ENCODE data around the gene NPB.
A peak's percentile ranks its signal among the peaks of the same experiment; 100 is the strongest.

The NPB gene

GRCh38 chr17:81899514-81900166 lies 2.4 kb upstream of the NPB start:
- no peak for DNase-seq

DNA sequence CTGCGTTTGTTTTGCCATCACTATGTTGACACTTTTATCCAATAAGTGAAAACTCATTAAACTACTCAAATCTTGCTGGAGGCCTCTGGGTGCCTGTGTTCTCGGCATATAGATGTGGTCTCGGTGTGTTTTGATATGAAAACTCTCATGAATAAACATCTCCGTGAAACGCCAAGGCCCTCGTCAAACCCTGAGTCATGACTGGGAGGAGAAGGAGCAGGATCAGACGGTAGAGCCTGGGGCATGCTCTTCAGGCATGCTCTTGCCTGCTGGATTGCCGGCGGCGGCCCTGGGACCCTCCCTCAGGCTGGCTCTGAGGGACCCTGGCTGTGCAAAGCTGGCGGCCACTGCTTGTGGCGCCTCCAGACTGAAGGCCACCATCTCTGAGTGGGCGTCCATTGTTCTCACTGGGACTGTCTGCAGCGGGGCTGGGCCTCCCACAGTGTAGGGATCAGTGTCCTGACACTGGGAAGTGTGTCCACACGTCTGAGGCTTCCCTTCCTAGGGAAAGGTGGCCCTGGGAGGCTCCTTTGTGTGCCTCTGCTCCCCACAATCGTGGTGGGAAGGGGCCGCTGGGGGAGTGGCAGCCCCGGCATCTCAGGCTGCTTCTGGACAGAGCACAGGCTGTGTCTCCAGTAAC lies 1.7 kb upstream of the NPB start:
- no peak for DNase-seq

- DNase-seq, result peak; percentile 7
These were observed 643 bp upstream of the NPB start for GRCh38 chr17:81901167-81902022.

DNA sequence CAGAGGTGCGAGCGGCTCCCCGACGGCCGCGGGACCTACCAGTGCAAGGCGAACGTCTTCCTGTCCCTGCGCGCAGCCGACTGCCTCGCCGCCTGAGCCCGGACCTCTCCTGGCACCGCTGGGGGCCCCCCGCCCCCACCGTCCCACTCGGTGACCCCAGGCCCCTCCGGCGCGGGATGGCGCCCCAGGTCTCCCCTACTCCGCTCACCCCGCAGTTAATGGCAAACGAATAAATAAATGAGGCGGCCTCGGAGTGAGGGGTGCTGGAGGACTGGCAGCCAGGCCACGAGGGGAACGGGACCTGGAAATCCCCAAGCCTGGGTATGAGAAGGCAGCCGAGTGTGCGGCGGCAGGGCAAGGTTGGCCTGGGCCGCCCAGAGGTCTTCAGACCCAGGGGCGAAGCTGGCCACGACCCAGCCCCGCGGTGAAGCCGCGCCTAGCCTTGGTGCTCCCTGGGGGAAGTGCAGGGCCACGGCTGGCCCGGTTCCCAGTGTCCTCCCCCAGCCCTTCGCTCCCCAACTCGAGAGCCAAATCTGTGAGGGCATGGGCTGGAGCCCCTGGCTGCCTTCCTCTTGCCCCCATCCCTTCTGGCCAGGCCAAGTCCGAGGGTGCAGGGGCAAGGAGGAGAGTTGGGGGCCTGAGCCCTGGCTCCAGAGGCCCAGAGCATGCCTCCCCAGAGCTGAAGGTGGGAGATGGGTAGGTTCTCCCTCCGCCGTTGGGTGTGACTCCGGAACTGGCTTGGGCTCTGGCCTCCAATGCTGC lies 796 bp downstream of the NPB start:
- no peak for DNase-seq

DNA sequence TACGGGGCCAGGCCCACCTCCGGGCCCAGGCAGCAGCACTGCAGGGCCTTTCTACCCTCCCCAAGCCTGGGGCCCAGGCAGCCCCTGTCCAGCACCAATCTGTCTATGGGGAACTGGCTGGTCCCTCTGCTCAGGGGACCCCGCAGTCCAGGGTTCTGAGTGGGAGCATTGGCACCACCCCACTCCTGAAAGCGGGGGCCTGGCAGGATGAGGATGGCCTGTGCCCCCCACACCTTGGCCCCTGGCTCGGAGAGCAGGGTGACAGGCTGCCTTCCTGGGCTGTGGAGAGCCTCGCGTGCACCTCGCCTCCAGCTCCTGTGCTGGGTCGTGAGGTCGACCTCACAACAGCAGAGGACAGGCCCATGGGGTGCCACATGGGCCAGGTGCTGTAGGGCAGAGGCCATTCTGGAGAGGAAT lies 1.4 kb downstream of the NPB start:
- DNase-seq, result no peak

GRCh38 chr17:81903896-81904599 lies 2.0 kb downstream of the NPB start:
- DNase-seq, result no peak

GRCh38 chr17:81904600-81905423 lies 2.8 kb downstream of the NPB start:
- DNase-seq, result no peak

GRCh38 chr17:81905424-81905875 lies 3.4 kb downstream of the NPB start:
- no peak for DNase-seq

DNA sequence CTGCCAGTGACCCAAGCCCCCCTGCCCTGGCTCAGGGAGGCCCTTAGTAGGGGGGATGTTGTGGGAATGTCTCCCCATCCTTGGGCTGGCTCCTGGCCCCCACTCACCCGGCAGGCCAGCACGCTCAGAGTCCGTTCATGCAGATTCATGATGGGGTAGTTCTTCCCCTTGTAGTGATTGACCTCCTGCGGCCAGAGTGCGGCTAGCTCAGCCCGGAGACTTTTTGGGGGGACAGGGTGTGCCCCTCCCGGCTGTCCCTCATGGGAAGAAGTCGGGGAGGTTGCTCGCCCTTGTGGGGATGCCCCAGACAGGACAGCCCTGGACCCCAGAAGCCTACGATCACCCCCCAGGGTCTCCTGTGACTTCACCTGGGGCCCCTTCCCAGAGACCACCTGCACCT lies 4.0 kb downstream of the NPB start:
- no peak for DNase-seq

- no peak for DNase-seq
These were observed 4.6 kb downstream of the NPB start for GRCh38 chr17:81906476-81907218.

DNA sequence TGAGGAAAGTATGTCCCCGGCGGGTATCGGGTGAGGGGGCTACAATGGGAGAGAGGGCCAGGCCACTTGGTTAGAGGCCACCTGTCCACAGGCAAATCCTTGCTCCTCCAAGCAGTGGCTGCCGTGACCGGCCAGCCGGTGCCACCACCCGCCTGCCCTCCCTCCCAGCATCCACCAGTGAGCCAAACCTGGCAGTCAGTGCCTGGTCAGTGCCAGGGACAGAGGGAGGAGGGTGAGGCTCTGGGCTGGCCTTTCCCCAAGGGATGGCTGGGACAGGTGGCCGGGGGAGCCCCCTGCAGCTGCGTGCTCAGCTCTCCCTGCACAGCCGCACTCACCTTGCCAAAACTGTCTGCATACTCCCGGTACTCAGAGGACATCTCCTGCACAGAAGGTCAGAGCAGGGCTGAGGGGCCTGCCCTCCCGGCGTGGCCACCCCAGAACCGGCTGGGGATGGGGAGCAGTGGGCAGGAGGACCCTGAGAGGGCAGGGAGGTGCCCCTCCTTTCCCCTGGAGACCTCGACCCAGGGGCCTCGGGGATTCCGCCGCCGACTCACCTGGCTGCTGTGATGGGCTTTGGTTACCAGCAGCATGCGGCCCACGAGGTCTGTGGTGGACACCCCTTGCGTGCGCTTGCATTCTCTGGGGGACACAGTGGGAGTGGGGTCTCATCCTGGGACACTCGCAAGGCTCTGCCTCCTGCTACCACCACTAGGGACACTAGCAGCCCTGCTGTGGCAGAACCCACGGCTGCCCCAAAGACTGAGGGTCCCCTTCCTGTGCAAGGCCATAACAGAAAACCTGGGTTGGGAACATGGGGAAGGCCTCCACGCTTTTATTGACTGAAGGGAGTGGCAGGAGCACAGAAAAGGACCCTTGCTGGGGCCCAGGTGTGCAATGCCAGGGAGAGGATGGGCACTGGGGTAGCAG lies 5.4 kb downstream of the NPB start:
- no peak for DNase-seq

- no peak for DNase-seq
These were observed 6.8 kb downstream of the NPB start for GRCh38 chr17:81908793-81909192.

DNA sequence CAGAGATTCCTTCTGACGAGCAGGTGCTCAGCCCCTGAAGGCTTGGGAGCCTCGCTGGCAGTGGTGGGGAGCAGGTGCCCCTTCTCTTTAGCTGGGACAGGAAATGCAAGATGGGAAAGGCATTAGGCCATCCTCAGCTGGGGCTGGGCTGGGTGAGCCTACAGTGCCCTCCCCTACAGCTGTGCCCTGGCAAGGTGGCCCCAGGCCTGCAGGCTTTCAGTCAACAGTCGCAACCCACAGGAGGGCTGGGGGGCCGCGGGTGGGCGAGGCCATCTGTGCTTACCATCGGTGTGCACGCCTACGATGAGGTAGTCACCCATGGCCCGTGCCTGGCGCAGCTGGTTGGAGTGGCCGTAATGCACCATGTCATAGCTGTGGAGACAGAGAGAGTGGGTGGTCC lies 7.2 kb downstream of the NPB start:
- no peak for DNase-seq

DNA sequence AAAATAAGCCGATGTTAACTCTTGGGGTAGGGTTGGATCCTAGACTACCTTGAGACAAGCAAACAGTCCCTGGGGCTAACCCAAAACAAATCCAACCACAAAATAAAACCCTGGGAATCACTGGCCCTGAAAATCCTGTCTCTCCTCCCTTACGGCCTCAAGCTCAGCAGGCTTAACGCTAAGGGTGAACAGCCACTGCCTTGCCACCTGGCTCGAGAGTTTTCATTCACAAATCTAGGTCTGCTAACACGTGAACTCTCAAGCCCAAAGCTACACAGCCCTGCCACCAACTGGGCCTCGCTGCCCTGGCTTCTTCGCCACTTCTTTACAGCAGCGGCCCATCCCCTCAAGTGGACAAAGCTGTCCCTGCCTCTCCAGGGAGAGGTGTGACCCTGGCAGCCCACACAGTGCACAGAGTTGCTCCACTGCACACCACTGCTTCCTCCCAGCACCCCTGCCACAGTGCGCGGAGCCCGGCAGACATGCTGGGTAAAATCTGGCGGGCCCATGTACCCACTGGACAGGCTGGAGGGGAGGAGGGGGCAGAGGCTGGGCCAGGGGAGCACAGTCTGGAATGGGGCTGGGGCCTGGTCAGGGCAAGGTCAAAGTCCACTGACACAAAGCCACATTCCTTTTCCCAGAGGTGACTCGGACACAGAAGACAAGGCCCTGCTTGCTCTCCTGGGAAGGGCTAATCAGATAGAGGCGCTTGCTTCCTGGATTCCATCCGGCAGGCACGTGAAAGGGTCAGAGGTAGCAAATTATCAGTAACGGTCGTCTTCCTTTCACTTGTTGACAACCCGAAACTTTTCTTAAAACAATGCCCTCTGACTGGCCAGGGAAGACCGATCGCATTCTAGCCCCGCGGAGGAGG lies 8.2 kb downstream of the NPB start:
- DNase-seq, result peak; percentile 36

GRCh38 chr17:81910840-81911276 lies 8.8 kb downstream of the NPB start:
- no peak for DNase-seq

GRCh38 chr17:81911277-81911961 lies 9.4 kb downstream of the NPB start, which contains the start of gene PCYT2:
Gene PCYT2, minus strand, starts transcription at chr17:81911399. Its CDS starts 44 bp downstream, at chr17:81911355.
- peak; percentile 93 for DNase-seq

- DNase-seq, result no peak
These were observed 9.9 kb downstream of the NPB start for GRCh38 chr17:81911969-81912368.
